GM19099 (cell line): ENCODE data around the gene HCFC1R1.

Experiments used
- POLR2A ChIP-seq: IDR thresholded peaks from 3 replicates; pipeline ENCODE4 v1.6.1; 2011; ENCODE audit warnings: low read depth; ENCODE audit not compliant: insufficient read length; ENCODE audit errors: extremely low read depth

Gene HCFC1R1

DNA sequence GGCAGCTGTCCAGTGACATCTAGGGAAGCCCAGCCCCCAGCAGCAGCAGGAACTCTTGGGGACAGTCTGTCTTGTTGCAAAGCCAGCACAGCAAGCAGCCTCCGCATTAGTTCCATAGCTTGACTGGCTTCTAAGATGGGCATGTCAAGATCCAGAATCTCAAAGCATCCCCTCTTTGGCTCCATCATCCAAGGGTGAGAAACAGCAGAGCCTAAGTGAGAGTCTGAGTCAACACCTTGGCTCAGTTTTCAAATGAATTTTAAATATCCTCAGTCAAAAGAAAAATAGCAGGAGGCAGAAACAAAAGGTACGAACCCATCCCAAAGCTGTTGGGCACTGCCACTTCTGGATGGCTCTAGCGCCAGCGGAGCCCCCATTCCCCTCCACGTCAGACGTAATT is 8.8 kb downstream of the HCFC1R1 start:
- TF ChIP-seq POLR2A = no peak

- TF ChIP-seq POLR2A = no peak
These were observed 9.6 kb downstream of the HCFC1R1 start for GRCh38 chr16:3013998-3014690.

DNA sequence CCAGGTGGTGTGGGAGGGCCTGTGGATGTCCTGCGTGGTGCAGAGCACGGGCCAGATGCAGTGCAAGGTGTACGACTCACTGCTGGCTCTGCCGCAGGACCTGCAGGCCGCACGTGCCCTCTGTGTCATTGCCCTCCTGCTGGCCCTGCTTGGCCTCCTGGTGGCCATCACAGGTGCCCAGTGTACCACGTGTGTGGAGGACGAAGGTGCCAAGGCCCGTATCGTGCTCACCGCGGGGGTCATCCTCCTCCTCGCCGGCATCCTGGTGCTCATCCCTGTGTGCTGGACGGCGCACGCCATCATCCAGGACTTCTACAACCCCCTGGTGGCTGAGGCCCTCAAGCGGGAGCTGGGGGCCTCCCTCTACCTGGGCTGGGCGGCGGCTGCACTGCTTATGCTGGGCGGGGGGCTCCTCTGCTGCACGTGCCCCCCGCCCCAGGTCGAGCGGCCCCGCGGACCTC is 10.2 kb downstream of the HCFC1R1 start:
- TF ChIP-seq POLR2A = no peak

DNA sequence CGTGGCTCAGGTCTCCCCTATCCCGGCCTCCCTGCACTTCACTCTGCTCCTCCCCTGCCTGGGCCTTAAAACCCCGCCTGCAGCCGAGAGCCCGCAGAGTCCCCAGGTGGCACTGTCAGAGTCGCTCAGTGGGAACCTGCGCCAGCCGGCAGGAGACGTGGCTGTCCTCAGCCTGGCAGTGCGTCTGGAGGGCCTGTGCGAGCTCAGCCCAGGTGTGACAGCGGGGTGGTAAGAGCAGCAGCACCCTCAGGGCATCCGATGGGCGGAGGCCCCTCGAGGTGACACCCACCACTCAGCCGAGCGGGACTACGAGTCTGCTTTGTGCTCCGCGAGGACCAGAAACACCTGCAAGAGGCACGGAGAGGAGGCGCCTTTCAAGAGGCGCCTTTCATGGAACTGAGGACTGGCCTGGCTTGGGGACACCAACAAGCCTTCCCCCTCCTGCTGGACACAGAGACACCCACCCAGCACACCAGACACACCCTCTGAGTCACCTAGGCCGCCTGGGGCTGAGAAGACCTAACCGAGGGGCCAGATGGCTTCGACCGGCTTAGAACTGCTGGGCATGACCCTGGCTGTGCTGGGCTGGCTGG is 10.8 kb downstream of the HCFC1R1 start, which contains the start of gene CLDN9:
TSS of gene CLDN9 (plus strand) at position 96 of the 593 bp plus-strand sequence. CDS start at position 536, 440 bp downstream.
- no peak for TF ChIP-seq POLR2A

GRCh38 chr16:3012246-3012645 is 11.5 kb downstream of the HCFC1R1 start:
- no peak for TF ChIP-seq POLR2A

DNA sequence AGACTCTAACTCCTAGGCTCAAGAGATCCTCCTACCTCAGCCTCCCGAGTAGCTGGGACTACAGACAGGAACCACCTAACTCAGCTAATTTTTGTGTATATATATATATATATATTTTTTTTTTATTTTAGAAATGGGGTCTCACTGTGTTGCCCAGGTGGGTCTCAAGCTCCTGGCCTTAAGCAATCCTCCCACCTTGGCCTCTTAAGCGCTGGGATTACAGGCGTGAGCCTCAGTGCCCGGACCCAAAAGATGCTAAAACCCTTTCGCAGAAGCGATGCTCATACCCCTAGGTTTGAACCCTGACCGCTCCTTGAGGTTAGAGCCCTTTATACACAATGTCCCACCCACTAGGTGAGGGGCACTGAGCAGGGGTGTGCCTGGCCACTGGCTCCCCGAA is 13.2 kb downstream of the HCFC1R1 start:
- TF ChIP-seq POLR2A = no peak

DNA sequence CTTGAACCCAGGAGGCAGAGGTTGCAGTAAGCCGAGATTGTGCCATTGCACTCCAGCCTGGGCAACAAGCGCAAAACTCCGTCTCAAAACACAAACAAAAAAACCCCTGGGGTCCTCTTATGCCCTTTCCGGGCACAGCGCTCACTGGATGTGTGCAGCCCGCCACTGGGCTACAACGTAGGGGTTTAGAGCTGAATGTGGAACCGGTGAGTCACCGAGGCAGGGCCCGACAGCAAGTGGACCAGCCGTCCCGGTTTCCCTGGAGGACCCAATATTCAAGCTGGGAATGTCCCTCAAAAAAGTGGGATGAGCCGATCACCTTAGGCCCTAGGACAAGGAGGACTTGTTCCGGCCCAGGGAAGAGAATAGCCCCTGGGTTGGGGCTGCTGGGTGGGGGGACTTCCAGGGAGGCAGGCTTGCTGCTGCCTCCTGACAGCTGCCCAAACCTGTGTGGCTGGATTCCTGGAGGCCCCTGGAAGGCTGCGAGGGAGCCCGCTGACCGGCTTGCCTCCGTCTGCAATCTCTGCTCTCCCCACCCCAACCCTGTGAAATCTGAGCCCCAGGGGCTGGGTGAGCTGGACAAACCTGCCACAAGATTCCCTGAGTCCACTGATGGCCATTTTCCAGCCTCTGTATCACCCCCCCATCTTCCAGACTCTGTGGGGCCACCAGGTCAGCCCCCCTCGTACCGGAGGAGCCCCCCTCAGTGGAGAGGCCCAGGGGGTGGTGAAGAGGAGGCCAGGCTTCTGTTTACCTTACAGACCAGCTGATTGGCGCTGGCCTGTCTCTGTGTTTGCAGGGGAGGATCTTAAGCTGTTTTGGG is 14.0 kb downstream of the HCFC1R1 start:
- TF ChIP-seq POLR2A = no peak

- no peak for TF ChIP-seq POLR2A
These were observed 15.1 kb downstream of the HCFC1R1 start for GRCh38 chr16:3008690-3009037.

DNA sequence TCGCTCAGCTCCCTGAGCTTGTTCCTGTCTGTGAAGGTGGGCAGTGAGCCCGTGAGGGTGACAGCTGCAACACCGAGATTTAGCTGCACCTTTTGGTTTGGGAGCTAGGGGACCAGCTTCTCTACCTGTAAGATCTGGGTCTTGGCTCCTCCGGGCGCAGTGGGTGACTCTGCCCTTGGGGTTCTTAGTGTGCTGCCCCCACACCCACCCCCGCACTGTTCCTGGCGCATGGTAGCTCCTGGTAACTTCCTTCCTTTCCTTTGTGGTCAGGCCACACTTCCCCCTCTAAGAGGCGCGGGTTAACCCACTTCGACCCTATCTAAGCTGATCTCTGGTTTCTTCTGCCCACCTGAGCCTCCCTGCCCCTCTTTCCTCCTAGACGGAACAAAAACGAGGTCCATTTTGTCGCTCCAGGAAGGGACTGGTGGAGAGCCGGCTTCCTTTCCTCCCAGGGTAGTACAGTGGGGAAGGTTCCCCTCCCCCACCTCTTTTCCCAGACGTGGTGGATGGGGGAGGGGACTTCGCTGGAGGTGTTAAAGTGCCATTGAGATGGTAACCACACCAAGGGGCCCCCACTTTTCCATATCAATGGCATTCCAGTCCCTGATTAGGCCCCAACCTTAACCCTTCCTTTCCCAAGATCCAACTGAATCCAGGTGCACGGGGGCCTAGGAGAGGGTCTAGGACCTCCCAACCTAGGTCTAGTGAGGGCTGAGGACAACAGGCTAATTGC is 15.6 kb downstream of the HCFC1R1 start:
- TF ChIP-seq POLR2A = no peak

DNA sequence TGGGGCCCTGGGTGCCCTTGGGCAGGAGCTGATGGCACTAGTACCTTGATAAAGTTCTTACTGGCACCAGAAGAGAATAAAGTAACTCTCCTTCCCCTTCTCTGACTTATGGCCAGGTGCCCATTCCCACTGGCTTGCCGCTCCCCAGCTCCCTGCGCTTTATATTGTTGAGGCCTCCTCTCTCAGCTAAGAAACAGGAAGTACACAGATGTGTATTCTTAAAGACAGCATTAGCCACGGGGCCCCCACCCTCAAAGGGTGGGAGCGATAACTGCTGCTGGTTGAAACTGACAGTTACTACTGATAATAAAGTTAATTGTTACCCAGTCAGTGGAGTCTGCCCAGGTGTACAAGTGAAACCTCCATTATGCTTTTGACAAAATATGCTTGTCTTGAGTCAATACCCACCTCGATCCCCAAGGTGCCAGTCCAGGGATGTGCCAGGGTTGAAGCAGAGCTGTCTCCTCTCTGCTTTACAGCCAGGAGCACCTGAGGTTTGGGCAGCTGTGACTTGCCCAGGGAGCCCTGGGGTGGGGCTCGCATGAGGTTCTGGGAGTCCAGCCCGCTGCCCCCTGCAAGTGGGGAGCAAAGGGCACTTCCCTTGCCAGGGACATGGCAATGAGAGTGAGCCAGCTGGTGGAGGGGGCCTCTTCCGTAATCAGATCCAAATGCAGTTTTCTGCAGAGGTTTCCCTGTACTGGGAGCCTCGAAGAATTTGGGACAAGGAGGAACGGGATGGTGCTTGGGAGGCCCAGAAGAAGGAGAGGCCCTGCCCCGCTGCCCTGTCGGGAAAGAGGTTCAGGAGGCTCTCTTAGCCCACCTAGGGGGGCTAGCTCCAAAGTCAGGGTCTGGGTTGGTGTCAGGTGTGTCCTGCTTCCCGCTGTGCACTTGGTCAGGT is 16.4 kb downstream of the HCFC1R1 start:
- TF ChIP-seq POLR2A = no peak

DNA sequence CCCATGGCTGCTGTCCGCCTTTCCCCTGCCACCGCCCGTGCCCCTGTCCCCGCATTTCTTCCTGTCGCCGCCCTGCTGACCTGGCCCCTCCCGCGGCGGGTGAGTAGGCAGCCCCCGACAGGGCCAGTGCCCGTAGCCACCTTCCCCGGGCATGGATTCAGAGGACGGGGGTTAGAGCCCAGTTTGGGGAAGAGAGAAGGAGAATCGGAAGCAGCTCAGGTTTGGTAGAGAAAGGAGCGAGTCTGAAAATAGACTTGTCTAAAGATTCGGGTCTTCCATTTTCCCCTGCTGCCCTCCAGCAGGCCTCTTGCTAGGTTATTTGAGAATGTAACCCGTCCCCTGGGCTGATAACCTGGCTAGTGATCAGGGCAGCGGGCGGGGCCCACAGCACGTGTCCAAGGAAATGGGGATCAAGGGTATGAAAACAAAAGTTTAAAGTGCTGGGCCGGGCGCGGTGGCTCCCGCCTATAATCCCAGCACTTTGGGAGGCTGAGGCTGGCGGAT is 18.9 kb downstream of the HCFC1R1 start:
- no peak for TF ChIP-seq POLR2A

DNA sequence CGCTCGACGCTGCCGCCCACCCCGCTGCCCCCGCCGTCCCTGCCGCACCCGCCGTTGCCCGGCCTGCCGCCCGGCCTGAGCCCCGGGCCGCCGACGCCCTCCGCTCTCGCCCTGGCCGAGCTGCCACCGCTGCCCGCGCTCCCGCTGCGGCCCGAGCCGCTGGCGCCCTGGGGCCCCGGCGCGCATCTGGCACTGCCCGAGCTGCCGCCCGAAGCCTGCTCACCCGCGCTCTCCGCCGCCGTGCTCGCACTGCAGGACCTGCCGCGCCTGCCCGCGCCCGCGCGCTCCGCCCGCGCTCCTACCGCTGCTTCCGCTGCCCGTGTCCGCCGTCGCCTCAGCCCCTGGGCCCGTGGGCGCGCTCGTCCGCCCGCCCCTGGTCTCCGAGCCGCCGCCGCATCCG is 19.4 kb downstream of the HCFC1R1 start:
- TF ChIP-seq POLR2A = no peak

DNA sequence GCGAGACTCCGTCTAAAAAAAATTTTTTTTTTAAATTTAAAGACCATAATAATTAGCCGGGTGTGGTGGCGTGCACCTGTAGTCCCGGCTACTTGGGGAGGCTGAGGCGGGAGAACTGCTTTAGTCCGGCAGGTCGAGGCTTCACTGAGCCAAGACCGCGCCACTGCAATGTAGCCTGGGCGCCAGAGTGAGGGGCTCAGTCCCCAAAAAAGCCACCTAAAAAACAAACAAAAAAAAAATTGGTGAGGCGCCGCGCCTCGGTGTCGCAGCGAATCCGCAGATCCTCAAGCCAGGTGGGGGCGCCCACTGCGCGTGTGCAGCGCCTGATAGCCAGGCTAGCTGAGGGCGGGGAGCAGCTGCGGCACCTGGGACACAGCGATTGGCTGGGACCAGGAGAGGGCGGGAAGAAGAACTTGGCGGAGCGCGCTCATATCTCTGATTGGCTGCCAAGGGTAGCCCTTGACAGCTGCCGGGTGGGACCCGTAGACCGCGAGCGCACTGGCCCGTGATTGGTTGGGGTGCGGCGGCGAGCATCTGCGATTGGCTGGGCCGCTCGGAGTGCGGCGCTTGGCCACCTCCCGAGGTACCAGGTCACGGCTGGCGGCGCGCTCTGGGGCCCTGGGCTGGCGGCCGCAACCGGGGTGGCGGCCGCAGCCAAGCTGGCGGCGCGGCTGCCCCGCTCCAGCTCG is 20.0 kb downstream of the HCFC1R1 start:
- no peak for TF ChIP-seq POLR2A

DNA sequence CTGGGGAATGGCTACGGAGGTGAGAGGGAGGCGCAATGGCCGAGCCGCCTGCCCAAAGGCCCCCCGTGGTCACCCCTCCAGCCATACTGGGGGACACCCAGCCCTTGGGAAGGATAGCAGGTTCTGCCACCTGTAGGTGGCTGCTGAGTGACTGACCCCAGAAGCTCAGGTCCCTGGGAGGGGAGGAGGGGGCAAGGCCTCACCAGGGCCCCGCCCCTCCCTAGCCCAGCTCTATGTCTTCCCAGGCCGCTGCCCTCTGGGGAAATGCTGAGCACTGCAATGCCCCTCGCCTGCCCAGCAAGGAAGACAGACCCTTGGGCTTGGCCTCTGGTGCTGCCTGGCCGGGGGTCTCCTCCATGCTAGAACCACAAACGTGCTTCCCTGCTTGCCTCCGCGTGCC is 22.4 kb downstream of the HCFC1R1 start:
- no peak for TF ChIP-seq POLR2A

DNA sequence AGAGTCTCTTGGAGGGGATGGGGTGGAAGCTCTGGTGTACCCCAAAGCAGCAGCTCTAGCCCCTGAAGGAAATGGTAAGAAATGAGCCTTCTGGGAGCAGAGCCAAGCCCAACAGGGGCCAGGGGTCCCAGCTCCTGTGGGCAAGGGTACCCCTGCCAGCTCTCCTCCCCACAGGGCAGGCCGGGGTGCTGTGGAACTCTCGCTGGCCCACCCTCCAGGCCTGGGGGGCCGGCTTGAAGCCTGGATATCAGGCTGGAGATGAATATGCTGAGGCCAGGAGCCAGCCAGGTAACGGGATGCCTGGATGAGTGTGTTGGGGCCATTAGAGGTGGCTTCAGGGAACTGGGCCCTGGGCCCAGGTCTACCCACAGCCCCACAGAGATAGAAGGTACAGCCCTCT is 23.2 kb downstream of the HCFC1R1 start:
- no peak for TF ChIP-seq POLR2A
